Activated naive CD8-positive, alpha-beta T cell treated with anti-CD3 and anti-CD28 coated beads for 36 hours (primary cell): ENCODE results near the gene PARM1. TPM values are rescaled to one million over a fixed set of nuclear protein-coding genes. Genes with fewer than 3 reads are reported as not detected.

Source experiments
- DNase-seq: peaks from one replicate; pipeline ENCODE4 v3.0.0; 2021
- H3K27ac Mint-ChIP-seq: one replicate; pipeline ENCODE4 v1.8.0; 2022; ENCODE audit warnings: mild to moderate bottlenecking, moderate library complexity, mixed read lengths
- H3K27me3 Mint-ChIP-seq: one replicate; pipeline ENCODE4 v1.8.0; 2022; ENCODE audit warnings: mild to moderate bottlenecking, mixed read lengths
- H3K36me3 Mint-ChIP-seq: one replicate; pipeline ENCODE4 v1.8.0; 2021; ENCODE audit warnings: mild to moderate bottlenecking, mixed read lengths
- H3K4me1 Mint-ChIP-seq: one replicate; pipeline ENCODE4 v1.8.0; 2021; ENCODE audit warnings: mixed read lengths
- H3K4me3 Mint-ChIP-seq: one replicate; pipeline ENCODE4 v1.8.0; 2022; ENCODE audit warnings: mild to moderate bottlenecking, moderate library complexity, mixed read lengths
- H3K9me3 Mint-ChIP-seq: one replicate; pipeline ENCODE4 v1.8.0; 2022; ENCODE audit warnings: mixed read lengths
- total RNA-seq, 2 experiments: library from RNA; stranded (reverse); gene quantifications; one replicate each; pipeline ENCODE4 v1.2.3, GENCODE V29; 2021

The PARM1 gene
- total RNA-seq, 2 experiments from 2014 or later, result 0.04 TPM; not detected in 1

GRCh38 chr4:74996996-74997395, 64.1 kb downstream of the PARM1 start:
- Mint-ChIP-seq H3K36me3 (no peaks in the 10 kb centered on the region), H3K27me3 (no peaks in the 10 kb centered on the region), H3K27ac (no peak overlapping the region), H3K4me1 (no peaks in the 10 kb centered on the region), H3K9me3 (peaks cover 7% of the 10 kb centered on the region), H3K4me3 (no peak overlapping the region)
- DNase-seq, result no peak

DNA sequence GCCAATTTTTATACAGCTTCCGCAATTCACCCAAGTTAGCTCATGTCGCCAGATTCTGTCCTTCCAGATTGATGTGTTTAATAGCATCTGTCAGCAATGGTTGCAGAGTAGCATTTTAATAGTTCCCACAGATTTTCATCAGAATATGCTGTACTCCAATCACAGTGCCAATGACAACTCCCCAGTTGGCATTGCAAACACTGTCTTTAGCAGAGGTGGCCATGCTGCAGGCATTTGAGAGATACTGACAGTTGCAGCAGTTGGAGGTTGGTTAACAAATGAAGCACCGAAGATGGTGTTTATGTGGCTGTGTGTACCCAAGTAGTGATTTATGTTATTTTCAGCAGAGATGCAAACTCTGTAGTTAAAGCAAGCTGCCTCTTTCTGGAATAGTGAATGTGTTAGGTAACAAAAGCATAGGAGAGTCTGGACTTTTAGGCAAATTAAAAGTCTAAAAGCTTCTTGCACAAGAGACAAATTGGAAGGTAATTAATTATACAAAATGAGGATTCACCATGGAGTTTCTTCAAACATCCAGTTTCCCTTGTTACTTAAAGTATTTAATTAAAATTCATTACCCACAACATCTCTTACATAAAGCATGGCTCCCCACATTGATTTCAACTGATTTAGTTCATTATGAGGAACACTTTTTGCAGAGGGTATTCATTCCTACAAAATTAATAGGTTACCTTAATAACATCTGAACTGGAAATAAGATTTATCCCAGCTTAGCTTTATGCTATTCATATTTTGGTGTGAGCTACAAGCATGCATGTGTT, 65.2 kb downstream of the PARM1 start:
- no peak for DNase-seq
- H3K36me3 Mint-ChIP-seq, result no peaks in the 10 kb centered on the region
- no peak overlapping the region for H3K27ac Mint-ChIP-seq
- H3K9me3 Mint-ChIP-seq, result peaks cover 2% of the 10 kb centered on the region
- no peak overlapping the region for H3K4me3 Mint-ChIP-seq
- no peaks in the 10 kb centered on the region for H3K27me3 Mint-ChIP-seq
- H3K4me1 Mint-ChIP-seq, result no peaks in the 10 kb centered on the region

GRCh38 chr4:74999714-75000309, 66.9 kb downstream of the PARM1 start:
- H3K4me3 Mint-ChIP-seq, result no peak overlapping the region
- H3K27ac Mint-ChIP-seq, result no peak overlapping the region
- no peaks in the 10 kb centered on the region for H3K9me3 Mint-ChIP-seq
- H3K4me1 Mint-ChIP-seq, result no peaks in the 10 kb centered on the region
- H3K36me3 Mint-ChIP-seq, result no peaks in the 10 kb centered on the region
- no peak for DNase-seq
- no peaks in the 10 kb centered on the region for H3K27me3 Mint-ChIP-seq

DNA sequence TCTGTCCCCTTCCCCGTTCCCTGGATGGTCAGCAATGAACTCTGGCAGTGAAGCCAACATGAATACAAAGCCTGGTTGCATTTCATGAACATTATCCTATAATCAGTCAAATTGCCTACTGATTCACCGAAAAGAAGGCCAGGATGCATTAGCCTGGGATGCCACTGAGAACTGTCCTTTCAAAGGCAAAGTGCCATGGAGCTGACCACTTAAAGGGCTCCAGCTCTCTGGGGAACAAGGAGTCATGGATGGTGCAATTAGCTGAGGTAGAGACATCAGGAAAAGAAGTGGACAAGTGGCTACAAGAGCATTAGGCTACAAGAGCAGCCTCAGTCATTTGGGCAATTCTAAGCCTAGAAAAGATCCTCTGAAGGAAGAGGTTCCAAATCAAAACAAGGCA, 69.0 kb downstream of the PARM1 start:
- no peak overlapping the region for H3K4me3 Mint-ChIP-seq
- DNase-seq, result no peak
- H3K36me3 Mint-ChIP-seq, result no peaks in the 10 kb centered on the region
- H3K27me3 Mint-ChIP-seq, result no peaks in the 10 kb centered on the region
- no peak overlapping the region for H3K27ac Mint-ChIP-seq
- H3K9me3 Mint-ChIP-seq, result peaks cover 4% of the 10 kb centered on the region
- no peaks in the 10 kb centered on the region for H3K4me1 Mint-ChIP-seq

GRCh38 chr4:75002381-75002780, 69.5 kb downstream of the PARM1 start:
- Mint-ChIP-seq H3K4me1 (no peaks in the 10 kb centered on the region), H3K36me3 (no peaks in the 10 kb centered on the region), H3K27me3 (no peaks in the 10 kb centered on the region), H3K9me3 (peaks cover 7% of the 10 kb centered on the region), H3K4me3 (no peak overlapping the region), H3K27ac (no peak overlapping the region)
- no peak for DNase-seq

- Mint-ChIP-seq H3K4me1 (no peaks in the 10 kb centered on the region), H3K27me3 (no peaks in the 10 kb centered on the region), H3K9me3 (peaks cover 9% of the 10 kb centered on the region), H3K27ac (no peak overlapping the region), H3K36me3 (no peaks in the 10 kb centered on the region), H3K4me3 (no peak overlapping the region)
- DNase-seq, result no peak
Observed at GRCh38 chr4:75003979-75004378, 71.1 kb downstream of the PARM1 start.

GRCh38 chr4:75004755-75005668, 72.1 kb downstream of the PARM1 start:
- DNase-seq, result no peak
- no peak overlapping the region for H3K4me3 Mint-ChIP-seq
- peaks cover 9% of the 10 kb centered on the region for H3K9me3 Mint-ChIP-seq
- no peaks in the 10 kb centered on the region for H3K36me3 Mint-ChIP-seq
- H3K4me1 Mint-ChIP-seq, result no peaks in the 10 kb centered on the region
- no peak overlapping the region for H3K27ac Mint-ChIP-seq
- H3K27me3 Mint-ChIP-seq, result no peaks in the 10 kb centered on the region

GRCh38 chr4:75005727-75006126, 72.8 kb downstream of the PARM1 start:
- no peaks in the 10 kb centered on the region for H3K27me3 Mint-ChIP-seq
- no peak for DNase-seq
- no peaks in the 10 kb centered on the region for H3K36me3 Mint-ChIP-seq
- H3K4me1 Mint-ChIP-seq, result no peaks in the 10 kb centered on the region
- no peak overlapping the region for H3K4me3 Mint-ChIP-seq
- H3K9me3 Mint-ChIP-seq, result peaks cover 9% of the 10 kb centered on the region
- H3K27ac Mint-ChIP-seq, result no peak overlapping the region

DNA sequence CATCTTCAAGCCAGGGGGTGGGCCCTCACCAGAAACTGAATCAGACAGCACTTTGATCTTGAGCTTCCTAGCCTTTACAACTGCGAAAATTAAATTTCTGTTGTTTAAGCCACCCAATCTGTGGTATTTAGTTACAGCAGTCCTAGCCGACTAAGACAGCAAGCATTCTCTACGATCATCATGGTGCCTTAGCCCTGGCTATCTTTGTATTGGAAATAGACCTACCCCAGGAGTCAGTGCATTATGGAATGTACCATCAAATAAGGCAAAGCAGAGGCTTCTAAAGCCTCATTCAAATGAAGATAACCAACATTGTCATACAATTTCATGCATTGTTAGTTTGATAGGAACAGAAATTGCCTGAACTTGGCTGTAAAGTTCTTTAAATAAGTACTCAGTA, 75.0 kb downstream of the PARM1 start:
- no peaks in the 10 kb centered on the region for H3K4me1 Mint-ChIP-seq
- DNase-seq, result no peak
- peaks cover 9% of the 10 kb centered on the region for H3K9me3 Mint-ChIP-seq
- H3K36me3 Mint-ChIP-seq, result no peaks in the 10 kb centered on the region
- H3K27me3 Mint-ChIP-seq, result no peaks in the 10 kb centered on the region
- no peak overlapping the region for H3K4me3 Mint-ChIP-seq
- no peak overlapping the region for H3K27ac Mint-ChIP-seq

DNA sequence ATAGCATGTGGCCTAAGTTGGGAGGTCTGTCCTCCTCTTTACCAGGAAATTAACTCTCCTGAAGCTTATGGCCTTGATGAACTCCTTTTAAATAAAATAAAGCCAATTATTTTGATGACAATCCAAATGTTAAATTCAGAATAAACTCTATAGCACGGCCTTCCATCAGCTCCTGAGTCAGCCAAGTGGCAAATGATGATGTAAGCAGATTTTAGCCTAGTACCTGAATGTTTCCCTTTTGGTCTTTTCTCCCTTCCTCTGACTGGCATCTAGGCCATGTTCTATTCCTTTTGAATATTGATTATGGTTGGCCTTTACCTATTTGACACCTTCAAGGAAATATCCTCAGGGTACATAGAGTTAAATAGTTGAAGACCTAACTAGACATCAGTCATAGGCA, 76.2 kb downstream of the PARM1 start:
- DNase-seq, result no peak
- H3K27ac Mint-ChIP-seq, result no peak overlapping the region
- no peak overlapping the region for H3K4me3 Mint-ChIP-seq
- H3K27me3 Mint-ChIP-seq, result no peaks in the 10 kb centered on the region
- H3K4me1 Mint-ChIP-seq, result no peaks in the 10 kb centered on the region
- H3K36me3 Mint-ChIP-seq, result no peaks in the 10 kb centered on the region
- H3K9me3 Mint-ChIP-seq, result peaks cover 9% of the 10 kb centered on the region

DNA sequence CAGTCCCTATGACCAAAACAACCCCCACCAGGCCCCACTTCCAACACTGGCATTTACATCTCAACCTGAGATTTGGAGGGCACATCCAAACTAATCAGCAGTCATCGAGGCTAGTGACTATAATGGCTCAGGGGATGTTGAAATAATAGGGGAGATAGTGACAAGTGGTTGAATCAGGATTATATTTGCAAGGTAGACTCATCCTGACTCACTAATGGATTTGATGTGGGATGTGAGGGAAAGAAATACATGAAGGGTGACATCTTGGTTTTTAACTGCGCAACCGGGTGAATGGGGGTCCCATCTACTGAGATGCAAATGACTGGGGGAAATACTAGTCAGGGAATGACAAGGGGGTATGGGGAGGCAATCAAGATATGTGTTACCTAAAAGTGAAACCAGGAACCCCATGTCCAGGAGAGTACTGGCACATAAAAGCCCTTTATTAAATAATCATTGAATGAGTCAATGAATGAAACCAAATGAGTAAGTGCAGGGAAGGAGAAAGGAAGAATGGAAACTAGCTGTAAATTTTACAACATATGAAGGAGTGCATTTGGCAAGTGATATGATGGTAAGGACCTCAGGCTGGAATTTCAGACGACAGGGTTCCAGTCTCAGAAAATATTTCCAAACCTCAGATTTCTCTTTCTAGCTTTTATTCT, 78.3 kb downstream of the PARM1 start:
- Mint-ChIP-seq H3K4me1 (no peaks in the 10 kb centered on the region), H3K27me3 (no peaks in the 10 kb centered on the region), H3K27ac (no peak overlapping the region), H3K9me3 (peaks cover 9% of the 10 kb centered on the region), H3K4me3 (no peak overlapping the region), H3K36me3 (no peaks in the 10 kb centered on the region)
- DNase-seq, result no peak

GRCh38 chr4:75015627-75016026, 82.7 kb downstream of the PARM1 start:
- no peaks in the 10 kb centered on the region for H3K4me1 Mint-ChIP-seq
- H3K27ac Mint-ChIP-seq, result no peak overlapping the region
- no peaks in the 10 kb centered on the region for H3K9me3 Mint-ChIP-seq

DNA sequence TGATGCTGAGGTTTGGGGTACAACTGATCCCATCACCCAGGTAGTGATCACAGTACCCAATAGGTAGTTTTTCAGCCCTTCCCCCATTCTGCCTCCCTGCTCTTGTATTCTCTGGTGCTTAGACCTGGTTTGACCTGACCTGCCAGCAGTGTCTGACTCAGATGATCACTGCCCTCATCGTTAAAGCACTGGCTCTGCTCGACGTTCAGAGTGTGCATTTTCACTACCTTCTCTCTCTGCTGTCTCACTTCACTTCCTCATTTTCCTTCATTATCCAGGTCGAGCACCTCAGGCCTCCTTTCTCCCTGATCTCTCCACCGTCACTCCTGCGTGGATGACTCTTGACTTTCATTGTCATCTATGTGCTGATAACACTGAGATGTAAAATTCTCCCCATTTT, 83.6 kb downstream of the PARM1 start:
- Mint-ChIP-seq H3K4me1 (no peaks in the 10 kb centered on the region), H3K9me3 (no peaks in the 10 kb centered on the region), H3K36me3 (no peaks in the 10 kb centered on the region), H3K27ac (no peak overlapping the region), H3K4me3 (no peak overlapping the region), H3K27me3 (no peaks in the 10 kb centered on the region)
- DNase-seq, result no peak

More at GRCh38 chr4:75015627-75016026, 82.7 kb downstream of the PARM1 start:
- H3K27me3 Mint-ChIP-seq, result no peaks in the 10 kb centered on the region
- DNase-seq, result no peak
- no peak overlapping the region for H3K4me3 Mint-ChIP-seq
- no peaks in the 10 kb centered on the region for H3K36me3 Mint-ChIP-seq

- no peaks in the 10 kb centered on the region for H3K4me1 Mint-ChIP-seq
- no peaks in the 10 kb centered on the region for H3K9me3 Mint-ChIP-seq
- no peak overlapping the region for H3K4me3 Mint-ChIP-seq
- no peaks in the 10 kb centered on the region for H3K27me3 Mint-ChIP-seq
- no peak for DNase-seq
- H3K36me3 Mint-ChIP-seq, result no peaks in the 10 kb centered on the region
- H3K27ac Mint-ChIP-seq, result no peak overlapping the region
Observed at GRCh38 chr4:75018811-75019479, 86.0 kb downstream of the PARM1 start.
